ENCODE results near the gene BLTP3A. TPM values are rescaled to one million over a fixed set of nuclear protein-coding genes. Genes with fewer than 3 reads are reported as not detected.
"Not testable (repeated sequence)": the region's sequence is repeated elsewhere in the genome, so short reads cannot be mapped to it uniquely, and the experiment has no call there.

BLTP3A gene
- total RNA-seq = 10 to 100 TPM; 12.4 to 17.5 TPM
- long read RNA-seq, partial matches to known transcripts = 6 of 9 reads
- long read RNA-seq, other reads (novel, unspliced or antisense) = 3 of 9 reads

DNA sequence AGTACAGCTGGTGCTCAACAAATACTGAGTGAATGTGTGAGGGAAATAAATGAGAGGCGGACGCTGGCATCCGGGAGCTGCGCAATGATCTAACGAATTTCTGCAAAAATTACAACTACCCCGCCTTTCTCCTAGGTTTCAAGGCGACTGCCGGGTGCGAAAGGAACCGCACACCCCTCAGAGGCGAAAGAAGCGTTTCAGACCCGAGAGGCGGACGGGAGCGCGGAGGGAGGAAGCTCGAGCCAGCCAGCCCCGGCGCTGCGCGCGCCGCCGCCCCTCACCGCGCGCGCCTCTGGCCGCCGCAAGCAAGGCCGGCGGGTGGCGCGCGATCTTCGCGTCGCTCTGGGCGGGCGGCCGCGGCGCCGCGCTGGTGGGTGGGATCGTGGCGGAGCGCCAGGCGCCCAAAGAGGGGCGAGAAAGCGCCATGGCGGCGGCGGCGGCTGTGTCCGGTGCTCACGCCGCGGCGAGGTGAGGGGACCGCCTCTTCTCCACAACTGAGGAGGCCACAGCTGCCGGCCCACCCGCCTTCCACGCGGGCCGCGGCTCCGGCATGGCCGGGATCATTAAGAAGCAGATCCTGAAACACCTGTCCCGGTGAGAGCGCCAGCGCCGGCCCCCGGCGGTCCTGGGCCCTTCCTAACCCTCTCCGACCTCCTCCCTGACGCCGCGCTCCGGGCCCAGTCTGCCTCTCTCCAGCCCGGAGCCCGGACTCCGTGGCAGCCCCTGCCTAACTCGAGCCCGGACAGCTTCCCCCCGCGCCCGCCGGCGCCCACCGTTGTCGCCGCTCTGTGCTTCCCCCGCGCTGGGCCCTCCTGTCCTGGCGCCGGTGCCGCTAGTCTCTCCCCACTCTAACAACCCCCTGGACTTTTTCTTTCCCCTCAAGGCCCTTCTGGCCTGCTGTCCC, at the start of gene BLTP3A:
Gene BLTP3A (plus strand): TSS at position 383 of the 904 bp plus-strand sequence. CDS start 168 bp downstream, at position 551.
- intact Hi-C loops (cut with DNase I) = no loop called here
- peak; percentile 95 to 97 for ATAC-seq
- DNase-seq = peak; percentile 82

- DNase-seq (no peak), ATAC-seq (no peak)
- intact Hi-C loops (cut with DNase I) = no loop called here
These were observed 49.8 kb upstream of the BLTP3A start for GRCh38 chr6:34742094-34742493.

GRCh38 chr6:34743625-34744293, 48.1 kb upstream of the BLTP3A start:
- ATAC-seq (no peak), DNase-seq (no peak)
- intact Hi-C loops (cut with DNase I) = no loop called here

- DNase-seq; ATAC-seq; intact Hi-C loops (cut with DNase I): not testable (repeated sequence)
These were observed 47.6 kb upstream of the BLTP3A start for GRCh38 chr6:34744294-34744647.

DNA sequence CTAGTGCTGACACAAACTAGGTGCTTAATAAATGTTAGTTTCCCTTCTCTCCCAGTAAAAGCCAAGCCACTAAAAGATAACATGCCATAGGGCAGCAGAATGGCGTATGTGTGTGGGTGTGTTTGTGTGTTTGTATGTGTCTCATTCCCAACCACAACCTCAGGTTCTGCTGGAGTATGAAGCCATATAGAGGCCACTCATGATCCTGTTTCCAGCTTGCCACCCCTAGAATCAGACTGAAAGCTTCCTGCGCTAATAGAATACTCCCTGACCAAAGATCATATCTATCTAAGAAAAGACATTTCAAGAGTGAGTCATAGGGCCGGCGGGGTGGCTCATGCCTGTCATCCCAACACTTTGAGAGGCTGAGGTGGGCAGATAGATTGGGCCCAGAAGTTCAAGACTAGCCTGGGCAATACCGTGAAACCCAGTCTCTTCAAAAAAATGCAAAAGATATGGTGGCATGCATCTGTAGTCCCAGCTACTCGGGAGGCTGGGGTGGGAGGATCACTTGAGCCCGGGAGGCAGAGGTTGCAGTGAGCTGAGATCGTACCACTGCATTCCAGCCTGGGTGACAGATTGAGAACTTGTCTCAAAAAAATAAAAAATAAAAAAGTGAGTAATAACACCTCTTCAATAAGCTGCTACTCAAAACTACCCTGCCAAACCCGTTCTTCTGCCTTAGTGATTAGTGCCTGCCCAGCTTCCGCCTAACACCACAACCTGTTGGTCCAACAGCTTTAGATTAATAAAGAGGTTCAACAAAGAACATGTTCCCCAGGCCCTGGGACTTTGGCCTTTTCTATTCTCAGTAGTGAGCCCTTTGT, 46.4 kb upstream of the BLTP3A start:
- ATAC-seq (no peak), DNase-seq (no peak)
- intact Hi-C loops (cut with DNase I) = no loop called here

- ATAC-seq (no peak), DNase-seq (no peak)
- intact Hi-C loops (cut with DNase I) = no loop called here
These were observed 45.6 kb upstream of the BLTP3A start for GRCh38 chr6:34746104-34746846.

GRCh38 chr6:34748757-34749156, 43.1 kb upstream of the BLTP3A start:
- DNase-seq (no peak), ATAC-seq (no peak)
- intact Hi-C loops (cut with DNase I) = no loop called here

- ATAC-seq = peak; percentile 9 to 29
- intact Hi-C loops (cut with DNase I) = loop anchor here in 1 of 2 donors (2.0 kb wide), 1 partner anchor 60 kb away; the partner anchor contains the start of gene ILRUN
- not testable (repeated sequence) for DNase-seq
These were observed 35.4 kb upstream of the BLTP3A start for GRCh38 chr6:34756513-34756856.

DNA sequence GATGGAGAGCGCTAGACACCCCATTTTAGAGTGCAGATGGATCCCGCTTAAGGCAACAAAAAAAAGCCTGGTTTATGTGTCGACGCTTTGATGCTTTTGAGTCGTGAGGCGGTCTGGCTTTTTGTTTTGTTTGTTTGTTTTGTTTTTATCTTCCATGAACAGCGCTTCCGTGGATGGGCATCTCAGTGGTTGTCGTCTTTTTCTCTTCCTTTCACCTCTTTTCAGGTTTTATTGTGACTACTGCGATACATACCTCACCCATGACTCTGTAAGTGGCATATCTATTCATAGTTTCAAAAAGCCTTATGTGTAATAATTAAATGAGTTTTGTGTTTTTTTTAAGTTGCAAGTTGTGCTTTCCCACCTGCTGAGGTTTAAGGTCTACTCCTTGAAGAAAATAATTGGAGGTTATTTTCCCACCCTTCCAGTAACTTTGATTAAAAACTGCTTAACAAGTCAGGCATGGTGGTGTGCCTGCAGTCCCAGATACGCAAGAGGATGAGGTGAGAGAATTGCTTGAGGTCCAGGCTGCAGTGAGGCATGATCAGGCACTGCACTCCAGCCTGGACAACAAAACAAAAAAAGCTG, 34.1 kb upstream of the BLTP3A start:
- ATAC-seq (peak in 1 of 2 donors; percentile 1), DNase-seq (no peak)
- intact Hi-C loops (cut with DNase I) = loop anchor here in 1 of 2 donors (2.0 kb wide), 1 partner anchor 61 kb away; the partner anchor contains the start of gene ILRUN

DNA sequence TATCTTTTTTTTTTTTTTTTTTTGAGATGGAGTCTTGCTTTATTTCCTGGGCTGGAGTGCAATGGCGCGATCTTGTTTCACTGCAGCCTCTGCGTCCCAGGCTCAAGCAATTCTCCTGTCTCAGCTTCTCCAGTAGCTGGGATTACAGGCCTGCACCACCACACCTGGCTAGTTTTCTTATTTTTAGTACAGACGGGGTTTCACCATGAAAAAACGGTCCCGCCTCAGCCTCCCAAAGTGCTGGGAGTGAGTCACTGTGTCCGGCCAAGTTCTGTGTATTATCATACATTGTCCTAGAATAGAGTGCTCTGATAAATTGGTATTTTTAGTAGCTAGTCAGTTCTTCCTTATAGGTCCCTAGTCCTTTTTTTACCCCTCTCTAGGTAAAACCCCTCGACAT, 31.8 kb upstream of the BLTP3A start:
- DNase-seq = no peak
- ATAC-seq = no peak
- intact Hi-C loops (cut with DNase I) = no loop called here

DNA sequence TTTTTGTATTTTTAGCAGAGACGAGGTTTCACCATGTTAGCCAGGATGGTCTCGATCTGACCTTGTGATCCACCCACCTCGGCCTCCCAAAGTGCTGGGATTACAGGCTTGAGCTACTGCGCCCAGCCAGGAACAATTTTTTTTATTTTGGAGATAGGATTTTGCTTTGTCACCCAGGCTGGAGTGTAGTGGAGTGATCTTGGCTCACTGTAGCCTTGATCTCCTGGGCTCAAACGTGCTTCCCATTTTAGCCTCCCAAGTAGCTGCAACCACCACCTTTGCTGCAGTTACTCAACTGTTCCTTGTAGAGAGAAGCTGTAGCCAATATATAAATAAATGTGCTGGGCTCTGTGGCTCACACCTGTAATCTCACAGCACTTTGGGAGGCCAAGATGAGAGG, 30.2 kb upstream of the BLTP3A start:
- ATAC-seq = peak in 1 of 2 donors; percentile 19
- DNase-seq; intact Hi-C loops (cut with DNase I): not testable (repeated sequence)

GRCh38 chr6:34768148-34768547, 23.7 kb upstream of the BLTP3A start:
- DNase-seq (no peak), ATAC-seq (no peak)
- intact Hi-C loops (cut with DNase I) = no loop called here

GRCh38 chr6:34771727-34772126, 20.2 kb upstream of the BLTP3A start:
- DNase-seq (no peak), ATAC-seq (no peak)
- intact Hi-C loops (cut with DNase I) = no loop called here

- intact Hi-C loops (cut with DNase I) = no loop called here
- ATAC-seq (peak in 1 of 2 donors; percentile 45), DNase-seq (no peak)
These were observed 18.9 kb upstream of the BLTP3A start for GRCh38 chr6:34772940-34773339.

DNA sequence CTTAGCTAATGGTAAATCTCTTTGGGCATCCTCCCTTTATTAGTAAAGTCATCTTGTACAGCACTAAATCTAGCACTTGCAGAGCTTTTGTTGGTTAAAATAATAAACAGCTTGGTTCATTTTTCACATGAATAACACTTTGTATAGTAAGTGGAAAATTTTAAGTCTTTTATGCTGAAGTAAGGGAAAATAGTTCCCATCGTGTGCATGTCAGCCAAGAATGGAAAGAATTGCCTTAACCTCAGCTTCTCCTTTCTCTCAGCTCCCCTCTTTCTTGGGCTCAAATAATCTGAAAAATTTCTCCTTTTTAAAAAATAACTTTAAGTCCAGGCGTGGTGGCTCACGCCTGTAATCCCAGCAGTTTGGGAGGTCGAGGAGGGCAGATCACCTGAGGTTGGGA, 18.0 kb upstream of the BLTP3A start:
- DNase-seq (no peak), ATAC-seq (peak in 1 of 2 donors; percentile 41)
- intact Hi-C loops (cut with DNase I) = no loop called here

GRCh38 chr6:34774967-34775366, 16.9 kb upstream of the BLTP3A start:
- intact Hi-C loops (cut with DNase I) = no loop called here
- DNase-seq (no peak), ATAC-seq (no peak)

DNA sequence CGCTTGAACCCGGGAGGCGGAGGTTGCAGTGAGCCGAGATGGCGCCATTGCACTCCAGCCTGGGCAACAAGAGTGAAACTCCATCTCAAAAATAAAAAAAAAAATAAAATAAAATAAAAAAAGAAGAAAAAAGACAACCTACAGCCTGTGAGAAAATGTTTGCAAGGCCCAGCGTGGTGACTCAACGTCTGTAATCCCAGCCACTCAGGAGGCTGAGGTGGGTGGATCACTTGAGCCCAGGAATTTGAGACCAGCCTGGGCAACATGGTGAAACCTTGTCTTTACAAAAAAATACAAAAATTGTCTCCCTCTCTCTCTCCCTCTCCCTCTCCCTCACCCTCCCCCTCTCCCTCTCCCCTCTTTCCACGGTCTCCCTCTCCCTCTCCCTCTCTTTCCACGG, 6.5 kb upstream of the BLTP3A start:
- DNase-seq; intact Hi-C loops (cut with DNase I); ATAC-seq: not testable (repeated sequence)

DNA sequence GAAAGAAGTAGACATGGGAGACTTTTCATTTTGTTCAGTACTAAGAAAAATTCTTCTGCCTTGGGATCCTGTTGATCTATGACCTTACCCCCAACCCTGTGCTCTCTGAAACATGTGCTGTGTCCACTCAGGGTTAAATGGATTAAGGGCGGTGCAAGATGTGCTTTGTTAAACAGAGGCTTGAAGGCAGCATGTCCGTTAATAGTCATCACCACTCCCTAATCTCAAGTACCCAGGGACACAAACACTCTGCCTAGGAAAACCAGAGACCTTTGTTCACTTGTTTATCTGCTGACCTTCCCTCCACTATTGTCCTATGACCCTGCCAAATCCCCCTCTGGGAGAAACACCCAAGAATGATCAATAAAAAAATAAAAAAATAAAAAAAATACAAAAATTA, 4.7 kb upstream of the BLTP3A start:
- DNase-seq; ATAC-seq; intact Hi-C loops (cut with DNase I): not testable (repeated sequence)

Measured in left cardiac atrium (tissue), 4 donors.